NK-92 (cell line): Measurements from ENCODE around the gene NDUFS2.
"Not testable (repeated sequence)": the region's sequence is repeated elsewhere in the genome, so short reads cannot be mapped to it uniquely, and the experiment has no call there.

Experiments used
- DNase-seq: peaks from one replicate; lab custom pipeline; 2025; ENCODE audit not compliant: unreplicated experiment; lab: John Stamatoyannopoulos, UW

The NDUFS2 gene

GRCh38 chr1:161218301-161219077, 16.3 kb downstream of the NDUFS2 start:
- DNase-seq, result no peak

GRCh38 chr1:161219078-161219892, 17.1 kb downstream of the NDUFS2 start:
- DNase-seq, result no peak

DNA sequence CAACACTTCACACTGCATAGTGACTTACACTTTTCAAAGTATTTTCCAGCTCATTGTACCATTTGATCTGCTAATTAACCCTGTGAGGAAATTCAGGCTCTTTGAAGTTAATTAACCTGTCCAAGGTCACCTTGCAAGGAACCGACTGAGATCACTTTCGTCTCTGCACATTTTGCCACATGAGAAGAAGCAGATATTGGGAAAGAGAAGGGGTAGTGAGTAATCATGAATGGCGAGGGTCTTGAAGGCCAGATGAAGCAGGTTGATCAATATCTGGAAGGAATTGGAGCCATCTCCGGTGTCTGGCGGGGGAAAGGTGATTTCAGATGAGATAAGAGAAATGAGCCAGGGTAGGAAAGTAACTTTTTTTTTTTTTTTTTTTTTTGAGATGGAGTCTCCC, 17.8 kb downstream of the NDUFS2 start:
- DNase-seq, result no peak

DNA sequence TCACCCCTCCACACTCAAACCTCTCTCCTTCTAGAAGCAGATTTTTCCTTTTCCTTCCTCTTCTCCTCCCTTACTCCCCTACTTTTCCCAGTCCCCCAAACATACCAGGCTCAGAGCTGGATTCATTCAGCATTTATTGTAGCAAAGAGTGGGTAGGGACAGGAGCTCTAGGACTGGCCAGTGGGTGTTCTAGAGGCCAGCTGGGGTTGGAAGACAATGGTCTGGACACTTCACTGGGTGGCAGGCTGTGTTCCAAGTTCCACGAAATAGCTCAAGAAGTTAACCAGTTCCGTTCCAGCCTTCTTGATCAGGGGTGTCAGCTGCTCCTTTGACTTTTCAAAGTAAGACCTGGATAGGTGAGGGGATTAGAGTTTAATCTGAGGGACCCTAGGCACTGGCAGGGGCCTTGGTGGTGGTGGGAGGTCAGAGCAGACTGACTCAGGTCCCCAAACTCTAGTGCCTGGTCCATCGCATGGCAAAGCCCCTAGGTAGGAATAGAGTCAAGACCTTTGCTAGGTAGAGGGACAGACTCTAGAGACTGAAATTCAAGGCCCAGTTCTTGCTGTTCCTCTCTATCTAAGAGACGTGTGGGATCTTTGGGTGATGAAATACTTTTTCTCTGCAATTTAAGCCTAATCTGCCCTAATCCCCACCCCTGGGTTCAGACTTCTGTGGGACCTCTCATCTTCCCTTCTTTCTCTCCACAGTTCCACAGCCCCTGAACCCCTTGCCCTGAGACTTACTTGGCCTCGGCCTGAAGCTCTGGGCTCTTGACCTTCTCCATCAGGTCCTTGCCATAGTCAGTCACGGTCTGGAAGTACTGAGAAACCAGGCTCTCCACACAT, 20.2 kb downstream of the NDUFS2 start:
- DNase-seq, result no peak

DNA sequence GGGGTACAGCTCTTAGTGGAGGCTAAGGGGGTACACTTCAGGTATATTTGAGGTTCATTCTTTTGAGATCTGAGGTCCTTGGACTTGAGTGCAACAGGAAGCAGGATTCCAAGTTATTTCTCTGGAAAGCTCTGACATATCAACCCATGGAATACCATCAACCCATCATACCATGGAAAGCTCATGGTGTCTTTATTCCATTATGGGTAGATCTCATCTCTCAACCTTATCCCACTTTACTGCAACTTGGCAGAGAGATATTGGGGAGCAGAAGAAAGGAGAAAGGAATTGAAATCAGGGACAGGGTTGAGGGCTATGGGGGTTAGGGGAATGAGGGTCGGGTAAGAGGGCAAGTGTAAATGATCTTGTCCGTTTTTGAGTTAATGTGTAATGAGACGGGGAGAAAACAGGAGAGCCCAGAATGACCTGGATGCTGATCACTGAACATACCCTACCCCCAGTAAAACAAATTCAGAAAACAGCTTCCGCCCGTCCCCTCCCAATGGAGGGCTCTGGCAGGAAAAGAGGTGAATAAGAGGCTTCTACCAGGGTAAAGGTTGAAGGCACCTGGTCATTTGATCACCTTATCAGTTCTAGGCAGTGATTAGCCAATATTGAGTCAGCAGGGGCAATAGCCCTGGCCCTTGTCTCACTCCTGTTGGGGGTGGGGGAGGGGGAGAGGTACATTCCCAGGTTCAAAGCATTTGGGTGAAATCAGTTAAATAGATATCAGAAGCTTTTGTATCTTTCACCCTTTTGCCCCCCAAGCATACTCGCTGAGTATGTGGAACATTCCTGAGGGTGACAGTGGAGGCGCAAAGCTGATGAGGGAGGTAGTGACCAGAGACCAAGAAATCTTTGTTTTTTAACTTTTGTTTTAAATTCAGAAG, 21.9 kb downstream of the NDUFS2 start:
- no peak for DNase-seq

DNA sequence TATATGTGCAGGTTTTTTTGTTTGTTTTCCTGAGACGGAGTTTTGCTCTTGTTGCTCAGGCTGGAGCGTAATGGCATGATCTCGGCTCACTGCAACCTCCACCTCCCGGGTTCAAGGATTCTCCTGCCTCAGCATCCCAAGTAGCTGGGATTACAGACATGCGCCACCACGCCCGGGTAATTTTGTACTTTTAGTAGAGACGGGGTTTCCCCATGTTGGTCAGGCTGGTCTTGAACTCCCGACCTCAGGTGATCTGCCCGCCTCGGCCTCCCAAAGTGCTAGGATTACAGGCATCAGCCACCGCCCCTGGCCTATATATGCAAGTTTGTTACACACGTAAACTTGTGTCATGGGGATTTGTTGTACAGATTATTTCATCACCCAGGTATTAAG, 22.5 kb downstream of the NDUFS2 start:
- not testable (repeated sequence) for DNase-seq

DNA sequence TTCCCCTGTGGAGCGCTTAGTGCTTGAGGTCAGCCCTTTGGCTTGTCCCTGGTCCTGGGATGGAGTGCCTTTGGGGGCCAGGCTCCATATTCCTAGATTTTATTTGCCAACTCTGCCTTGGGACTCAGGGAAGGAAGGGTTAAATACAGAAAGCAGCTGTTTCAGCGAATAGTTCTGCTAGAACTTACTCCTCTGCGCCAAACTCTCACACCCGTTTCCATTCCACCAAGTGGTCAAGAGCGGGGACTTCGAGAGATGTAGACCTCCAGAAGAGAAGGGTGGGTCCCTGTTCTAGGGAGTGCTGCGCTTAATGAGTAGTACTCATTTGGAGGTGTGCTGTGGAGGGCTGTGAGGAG, 23.0 kb downstream of the NDUFS2 start:
- no peak for DNase-seq

- DNase-seq, result peak; percentile 37
Observed at GRCh38 chr1:161225534-161226319, 23.6 kb downstream of the NDUFS2 start, which contains the start of gene TOMM40L. TSS of gene TOMM40L (plus strand) at chr1:161226060. CDS start at chr1:161226490, 430 bp downstream.

- no peak for DNase-seq
Observed at GRCh38 chr1:161226320-161226711, 24.1 kb downstream of the NDUFS2 start.

- DNase-seq, result no peak
Observed at GRCh38 chr1:161226759-161227158, 24.6 kb downstream of the NDUFS2 start.

DNA sequence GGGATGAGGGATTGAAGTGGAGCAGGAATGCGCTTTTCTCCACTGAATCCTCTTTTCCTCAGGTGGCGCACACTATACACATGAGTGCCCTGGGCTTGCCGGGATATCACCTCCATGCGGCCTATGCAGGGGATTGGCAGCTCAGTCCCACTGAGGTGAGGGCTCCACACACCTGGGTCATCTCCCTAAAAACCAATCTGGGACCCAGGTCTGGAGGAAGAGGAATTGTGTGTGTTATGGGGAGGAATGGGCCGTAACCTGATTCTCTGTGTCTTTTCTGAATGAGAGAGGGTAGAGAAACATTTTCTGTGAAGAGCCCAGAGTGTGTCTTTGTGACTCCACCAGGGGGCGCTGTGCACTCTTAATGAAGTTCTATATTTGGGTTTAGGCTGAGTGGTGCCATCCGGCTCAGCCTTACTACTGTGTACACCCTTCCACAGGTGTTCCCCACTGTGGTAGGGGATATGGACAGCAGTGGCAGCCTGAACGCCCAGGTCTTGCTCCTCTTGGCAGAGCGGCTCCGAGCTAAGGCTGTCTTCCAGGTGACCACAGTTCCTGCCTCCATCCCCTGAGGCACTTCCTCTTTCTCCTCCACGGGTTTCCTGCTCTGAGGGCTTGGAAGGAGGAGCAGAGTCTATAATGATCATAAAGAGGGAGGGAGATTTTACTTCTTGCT, 25.2 kb downstream of the NDUFS2 start:
- DNase-seq, result peak; percentile 69

- DNase-seq, result no peak
Observed at GRCh38 chr1:161228032-161228431, 25.9 kb downstream of the NDUFS2 start.

DNA sequence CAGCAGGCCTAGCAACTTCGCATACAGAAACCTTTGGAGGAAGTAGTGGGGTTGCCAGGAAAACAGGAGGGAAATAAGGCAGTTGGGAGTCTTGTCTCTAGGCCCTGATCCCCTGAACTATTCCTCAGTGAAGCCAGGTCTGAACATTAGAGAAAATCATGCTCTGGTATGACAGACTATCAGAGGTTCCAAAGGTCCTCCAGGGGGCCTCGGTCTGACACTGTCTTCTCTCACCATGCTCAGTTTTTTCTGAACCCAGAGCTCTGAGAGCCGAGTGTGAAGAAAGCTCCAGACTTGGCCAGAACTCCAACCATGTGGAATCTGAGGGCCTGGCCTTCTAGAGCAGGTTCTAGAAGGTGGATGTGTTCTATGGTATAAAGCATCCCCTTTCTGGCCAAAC, 27.7 kb downstream of the NDUFS2 start:
- no peak for DNase-seq

- no peak for DNase-seq
Observed at GRCh38 chr1:161230762-161231161, 28.6 kb downstream of the NDUFS2 start.

DNA sequence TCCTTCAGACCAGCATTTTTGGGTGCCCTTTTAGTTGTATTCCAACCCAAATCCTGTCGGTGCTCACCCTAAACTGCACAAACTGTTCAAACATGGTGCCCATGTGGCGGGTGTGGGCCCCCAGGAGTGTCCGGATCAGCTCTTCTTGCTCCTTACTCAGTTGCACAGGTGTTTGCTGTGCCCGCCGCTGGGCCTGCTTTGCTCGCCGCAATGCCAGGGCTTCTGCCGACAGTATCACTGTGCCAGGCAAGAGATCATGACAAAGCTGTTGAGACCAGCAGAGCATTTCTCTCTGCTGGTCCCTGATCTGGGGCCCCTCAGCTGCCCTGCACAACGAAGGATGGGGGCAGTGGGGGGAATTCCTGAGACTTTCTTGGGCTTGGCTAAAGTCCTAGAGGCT, 30.9 kb downstream of the NDUFS2 start:
- DNase-seq, result no peak

- DNase-seq, result no peak
Observed at GRCh38 chr1:161235957-161236775, 34.0 kb downstream of the NDUFS2 start.

- DNase-seq, result no peak
Observed at GRCh38 chr1:161238039-161238473, 35.9 kb downstream of the NDUFS2 start, which contains the start of gene NR1I3. TSS of gene NR1I3 (minus strand) at chr1:161238203. CDS start at chr1:161236565, 1,638 bp downstream.

DNA sequence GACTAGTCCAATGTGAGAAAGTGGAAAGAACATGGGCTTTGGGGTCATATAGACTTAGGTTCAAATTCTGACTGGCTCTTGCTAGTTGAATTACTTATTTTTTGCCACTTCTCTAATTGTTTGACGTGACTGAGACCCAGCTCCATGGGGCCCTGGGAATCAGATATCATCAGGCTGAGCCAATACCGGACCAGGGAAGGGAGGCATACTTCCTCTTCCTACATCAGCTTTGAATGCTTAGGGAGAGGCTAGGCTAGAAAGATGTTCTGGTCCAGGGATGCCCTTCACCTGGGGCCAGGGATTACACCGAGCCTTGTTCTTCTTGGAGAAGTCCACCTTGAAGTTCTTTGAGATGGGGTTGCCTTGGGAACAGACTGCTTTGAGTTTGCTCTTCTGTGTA, 39.5 kb downstream of the NDUFS2 start:
- no peak for DNase-seq
